HCT116 (cell line): ENCODE results near the gene TPPP3. TPM values are rescaled to one million over a fixed set of nuclear protein-coding genes. Genes with fewer than 3 reads are reported as not detected.

ENCODE experiments used
- ATAC-seq: fragments of 200-7000 bp; cut with Tn5 transposase; 2 replicates; pipeline ENCODE4 v1.9.1; 2020; ENCODE audit warnings: mild to moderate bottlenecking, moderate library complexity
- BruUV-seq: library from RNA; stranded (reverse); fragments of 400-500 nt; replicated peaks from 2 replicates; lab custom pipeline; 2021; lab: Mats Ljungman, UMichigan
- CTCF ChIA-PET: fragments of 300-600 bp; sonication (Branson Sonifier 250); formaldehyde crosslinking; loops from one replicate; lab custom pipeline; 2021; ENCODE audit warnings: antibody characterized with exemption; lab: Charles Lee
- POLR2A ChIA-PET: fragments of 300-600, 350-600 bp; sonication (Branson Sonifier 250); formaldehyde crosslinking; loops from one replicate; lab custom pipeline; 2021; ENCODE audit warnings: antibody characterized with exemption; lab: Charles Lee
- RAD21 ChIA-PET, 2 experiments: fragments of 300-600 bp; sonication (Branson Sonifier 250); formaldehyde crosslinking; loops; one replicate each; lab custom pipeline; 2023; ENCODE audit warnings: low total read pairs in 2 of 2; ENCODE audit not compliant: uncharacterized antibody in 2 of 2, unreplicated experiment in 2 of 2, low non-redundant PET in 1 of 2; lab: Charles Lee
- DNase-seq: peaks from one replicate; pipeline ENCODE4 v3.0.0-alpha.2; 2010; ENCODE audit warnings: low read depth, low spot score
- H2AFZ ChIP-seq: fragments of 200-600 bp; shearing (Covaris generic), sonication (generic); 2 replicates; pipeline ENCODE4 v1.6.1; 2017; ENCODE audit warnings: low read depth, mixed run types, mixed read lengths, antibody characterized with exemption, low read length; ENCODE audit not compliant: poor library complexity, severe bottlenecking
- H3K27ac ChIP-seq: 2 replicates; pipeline ENCODE4 v1.5.1; 2012; ENCODE audit warnings: low read depth, low read length
- H3K27me3 ChIP-seq: fragments of 200-600 bp; sonication (generic); 2 replicates; pipeline ENCODE4 v1.6.1; 2016; ENCODE audit warnings: mixed run types, low read length, mixed read lengths; ENCODE audit not compliant: insufficient read depth
- H3K36me3 ChIP-seq, 2 experiments: fragments of 200-500 bp in 1 of 2; fragments of 200-600 bp in 1 of 2; sonication (Bioruptor generic) in 1 of 2; sonication (generic) in 1 of 2; 2 replicates each; pipeline versions ENCODE4 v1.5.1 to v1.6.1; 2014 to 2016; ENCODE audit warnings: low read length in 2 of 2, inconsistent platforms in 1 of 2, mixed read lengths in 1 of 2, mixed run types in 1 of 2; ENCODE audit not compliant: insufficient read depth in 2 of 2, control insufficient read depth in 1 of 2
- H3K4me1 ChIP-seq, 2 experiments: fragments of 200-600 bp in 1 of 2; sonication (generic) in 1 of 2; 2 replicates each; pipeline versions ENCODE4 v1.5.1 to v1.6.1; 2012 to 2017; ENCODE audit warnings: low read length in 2 of 2, inconsistent platforms in 1 of 2, mild to moderate bottlenecking in 1 of 2, mixed read lengths in 1 of 2, mixed run types in 1 of 2, moderate library complexity in 1 of 2; ENCODE audit not compliant: insufficient read depth in 2 of 2, control insufficient read depth in 1 of 2
- H3K4me2 ChIP-seq: fragments of 200-600 bp; sonication (generic); 2 replicates; pipeline ENCODE4 v1.6.1; 2017; ENCODE audit warnings: mixed run types, low read length, mixed read lengths
- H3K4me3 ChIP-seq, 2 experiments: fragments of 200-600 bp in 1 of 2; sonication (generic) in 1 of 2; replicated peaks in 1 of 2; 2 replicates each; pipeline ENCODE4 v1.5.1; 2011 to 2016; ENCODE audit warnings: low read length in 2 of 2, control low read depth in 1 of 2, low read depth in 1 of 2, mild to moderate bottlenecking in 1 of 2, mixed read lengths in 1 of 2, mixed run types in 1 of 2
- H3K79me2 ChIP-seq: fragments of 200-600 bp; sonication (generic); 2 replicates; pipeline ENCODE4 v1.6.1; 2017; ENCODE audit warnings: mild to moderate bottlenecking, mixed run types, low read length, moderate library complexity, mixed read lengths; ENCODE audit not compliant: insufficient read depth
- H3K9ac ChIP-seq: fragments of 200-600 bp; sonication (generic); 2 replicates; pipeline ENCODE4 v1.6.1; 2016; ENCODE audit warnings: low read length, mixed read lengths
- H3K9me2 ChIP-seq: fragments of 200-600 bp; sonication (generic), shearing (Covaris generic); 2 replicates; pipeline ENCODE4 v1.6.1; 2017; ENCODE audit warnings: mixed run types, mild to moderate bottlenecking, moderate library complexity; ENCODE audit not compliant: insufficient read depth
- H3K9me3 ChIP-seq, 2 experiments: fragments of 200-500 bp in 1 of 2; fragments of 200-600 bp in 1 of 2; sonication (Bioruptor generic) in 1 of 2; sonication (generic) in 1 of 2; 2 replicates each; pipeline ENCODE4 v1.6.1; 2014 to 2017; ENCODE audit warnings: low read length in 2 of 2, mixed read lengths in 2 of 2, inconsistent platforms in 1 of 2, low read depth in 1 of 2, mild to moderate bottlenecking in 1 of 2, mixed run types in 1 of 2, moderate library complexity in 1 of 2; ENCODE audit not compliant: control insufficient read depth in 1 of 2, insufficient read depth in 1 of 2
- H4K20me1 ChIP-seq: fragments of 200-600 bp; sonication (generic), shearing (Covaris generic); 2 replicates; pipeline ENCODE4 v1.6.1; 2017; ENCODE audit warnings: mixed run types, mild to moderate bottlenecking, moderate library complexity; ENCODE audit not compliant: insufficient read depth
- EGR1 ChIP-seq: IDR thresholded peaks from 2 replicates; pipeline ENCODE4 v1.6.1; 2012; ENCODE audit warnings: low read depth
- ELF1 ChIP-seq: IDR thresholded peaks from 2 replicates; pipeline ENCODE4 v1.6.1; 2012; ENCODE audit warnings: low read depth, borderline replicate concordance
- EZH2phosphoT487 ChIP-seq: fragments of 200-600 bp; IDR thresholded peaks from 2 replicates; pipeline ENCODE4 v1.6.1; 2018; ENCODE audit warnings: antibody characterized with exemption, borderline replicate concordance
- FOSL1 ChIP-seq: IDR thresholded peaks from 2 replicates; pipeline ENCODE4 v1.6.1; 2012; ENCODE audit warnings: low read depth
- JUND ChIP-seq: IDR thresholded peaks from 2 replicates; pipeline ENCODE4 v1.6.1; 2012
- POLR2A ChIP-seq: IDR thresholded peaks from 2 replicates; pipeline ENCODE4 v1.7.0; 2011; ENCODE audit warnings: borderline replicate concordance; ENCODE audit not compliant: insufficient read depth, insufficient read length; ENCODE audit errors: extremely low read depth
- RAD21 ChIP-seq: IDR thresholded peaks from 2 replicates; pipeline ENCODE4 v1.6.1; 2012; ENCODE audit warnings: low read depth, mild to moderate bottlenecking
- SIN3A ChIP-seq: IDR thresholded peaks from 2 replicates; pipeline ENCODE4 v1.6.1; 2012; ENCODE audit warnings: low read depth
- SP1 ChIP-seq: IDR thresholded peaks from 2 replicates; pipeline ENCODE4 v1.6.1; 2012; ENCODE audit warnings: low read depth
- SRF ChIP-seq: IDR thresholded peaks from 2 replicates; pipeline ENCODE4 v1.6.1; 2012; ENCODE audit warnings: low read depth
- YY1 ChIP-seq: IDR thresholded peaks from 2 replicates; pipeline ENCODE4 v1.6.1; 2011; ENCODE audit warnings: low read length, low read depth, moderate library complexity, mild to moderate bottlenecking; ENCODE audit not compliant: insufficient replicate concordance; ENCODE audit errors: extremely low read depth
- ZFX ChIP-seq: fragments of 450-650 bp; IDR thresholded peaks from 2 replicates; pipeline ENCODE4 v1.6.1; 2017
- ZNF274 ChIP-seq: fragments of 200-500 bp; sonication (Bioruptor generic); IDR thresholded peaks from 2 replicates; pipeline ENCODE4 v1.6.1; 2014; ENCODE audit warnings: mild to moderate bottlenecking, low read depth, low read length, inconsistent platforms
- intact Hi-C: fragments of 100-400 bp; cut with micrococcal nuclease; formaldehyde crosslinking; loops from 2 replicates; pipeline ENCODE4 v1.10.0; 2022
- total RNA-seq: library from RNA; stranded (reverse); gene quantifications from one replicate; pipeline ENCODE4 v1.2.1, GENCODE V29; 2021; ENCODE audit not compliant: unreplicated experiment
- TF ChIP-seq, protein P1 (sequence below): IDR thresholded peaks from 2 replicates; pipeline ENCODE4 v1.6.1; 2012; ENCODE audit warnings: low read depth
- TF ChIP-seq, protein P2 (sequence below): IDR thresholded peaks from 2 replicates; pipeline ENCODE4 v1.6.1; 2012
- TF ChIP-seq, protein P3 (sequence below): IDR thresholded peaks from 2 replicates; pipeline ENCODE4 v1.6.1; 2011; ENCODE audit warnings: mild to moderate bottlenecking, low read length, moderate library complexity; ENCODE audit not compliant: insufficient replicate concordance; ENCODE audit errors: extremely low read depth

The TPPP3 gene
- total RNA-seq, 1 experiment from 2014 or later = 1.2 TPM

- BruUV-seq = no TSS peak
- H3K27me3 ChIP-seq = no peaks in the 10 kb centered on the region
These were observed 2.4 kb downstream of the TPPP3 start for GRCh38 chr16:67390816-67391423.

More at GRCh38 chr16:67390816-67391423, 2.4 kb downstream of the TPPP3 start:
- ChIA-PET CTCF (no interaction called here), POLR2A (no interaction called here), RAD21 (no interaction called here)
- Histone ChIP-seq H2AFZ (no peak overlapping the region), H3K9me2 (no peaks in the 10 kb centered on the region), H3K79me2 (no peaks in the 10 kb centered on the region), H3K27ac (no peak overlapping the region), H3K4me1 (peaks cover 4 to 7% of the 10 kb centered on the region in 2 experiments), H3K9me3 (no peaks in the 10 kb centered on the region), H4K20me1 (no peaks in the 10 kb centered on the region), H3K4me2 (no peak overlapping the region), H3K36me3 (no peaks in the 10 kb centered on the region), H3K9ac (no peak overlapping the region), H3K4me3 (no peak overlapping the region)
- TF ChIP-seq, protein P1, sequence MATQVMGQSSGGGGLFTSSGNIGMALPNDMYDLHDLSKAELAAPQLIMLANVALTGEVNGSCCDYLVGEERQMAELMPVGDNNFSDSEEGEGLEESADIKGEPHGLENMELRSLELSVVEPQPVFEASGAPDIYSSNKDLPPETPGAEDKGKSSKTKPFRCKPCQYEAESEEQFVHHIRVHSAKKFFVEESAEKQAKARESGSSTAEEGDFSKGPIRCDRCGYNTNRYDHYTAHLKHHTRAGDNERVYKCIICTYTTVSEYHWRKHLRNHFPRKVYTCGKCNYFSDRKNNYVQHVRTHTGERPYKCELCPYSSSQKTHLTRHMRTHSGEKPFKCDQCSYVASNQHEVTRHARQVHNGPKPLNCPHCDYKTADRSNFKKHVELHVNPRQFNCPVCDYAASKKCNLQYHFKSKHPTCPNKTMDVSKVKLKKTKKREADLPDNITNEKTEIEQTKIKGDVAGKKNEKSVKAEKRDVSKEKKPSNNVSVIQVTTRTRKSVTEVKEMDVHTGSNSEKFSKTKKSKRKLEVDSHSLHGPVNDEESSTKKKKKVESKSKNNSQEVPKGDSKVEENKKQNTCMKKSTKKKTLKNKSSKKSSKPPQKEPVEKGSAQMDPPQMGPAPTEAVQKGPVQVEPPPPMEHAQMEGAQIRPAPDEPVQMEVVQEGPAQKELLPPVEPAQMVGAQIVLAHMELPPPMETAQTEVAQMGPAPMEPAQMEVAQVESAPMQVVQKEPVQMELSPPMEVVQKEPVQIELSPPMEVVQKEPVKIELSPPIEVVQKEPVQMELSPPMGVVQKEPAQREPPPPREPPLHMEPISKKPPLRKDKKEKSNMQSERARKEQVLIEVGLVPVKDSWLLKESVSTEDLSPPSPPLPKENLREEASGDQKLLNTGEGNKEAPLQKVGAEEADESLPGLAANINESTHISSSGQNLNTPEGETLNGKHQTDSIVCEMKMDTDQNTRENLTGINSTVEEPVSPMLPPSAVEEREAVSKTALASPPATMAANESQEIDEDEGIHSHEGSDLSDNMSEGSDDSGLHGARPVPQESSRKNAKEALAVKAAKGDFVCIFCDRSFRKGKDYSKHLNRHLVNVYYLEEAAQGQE = no peak
- TF ChIP-seq JUND (no peak), POLR2A (no peak), EZH2phosphoT487 (no peak), YY1 (no peak), RAD21 (no peak), ZFX (no peak), ELF1 (no peak), SP1 (no peak), FOSL1 (no peak), SIN3A (no peak), SRF (no peak), ZNF274 (no peak), EGR1 (no peak)
- TF ChIP-seq, protein P2, sequence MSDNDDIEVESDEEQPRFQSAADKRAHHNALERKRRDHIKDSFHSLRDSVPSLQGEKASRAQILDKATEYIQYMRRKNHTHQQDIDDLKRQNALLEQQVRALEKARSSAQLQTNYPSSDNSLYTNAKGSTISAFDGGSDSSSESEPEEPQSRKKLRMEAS = no peak
- TF ChIP-seq, protein P3, sequence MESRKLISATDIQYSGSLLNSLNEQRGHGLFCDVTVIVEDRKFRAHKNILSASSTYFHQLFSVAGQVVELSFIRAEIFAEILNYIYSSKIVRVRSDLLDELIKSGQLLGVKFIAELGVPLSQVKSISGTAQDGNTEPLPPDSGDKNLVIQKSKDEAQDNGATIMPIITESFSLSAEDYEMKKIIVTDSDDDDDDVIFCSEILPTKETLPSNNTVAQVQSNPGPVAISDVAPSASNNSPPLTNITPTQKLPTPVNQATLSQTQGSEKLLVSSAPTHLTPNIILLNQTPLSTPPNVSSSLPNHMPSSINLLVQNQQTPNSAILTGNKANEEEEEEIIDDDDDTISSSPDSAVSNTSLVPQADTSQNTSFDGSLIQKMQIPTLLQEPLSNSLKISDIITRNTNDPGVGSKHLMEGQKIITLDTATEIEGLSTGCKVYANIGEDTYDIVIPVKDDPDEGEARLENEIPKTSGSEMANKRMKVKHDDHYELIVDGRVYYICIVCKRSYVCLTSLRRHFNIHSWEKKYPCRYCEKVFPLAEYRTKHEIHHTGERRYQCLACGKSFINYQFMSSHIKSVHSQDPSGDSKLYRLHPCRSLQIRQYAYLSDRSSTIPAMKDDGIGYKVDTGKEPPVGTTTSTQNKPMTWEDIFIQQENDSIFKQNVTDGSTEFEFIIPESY = no peak
- DNase-seq (no peak), ATAC-seq (no peak)
- intact Hi-C loops = no loop called here
